Measurements from ENCODE around the gene KDELR3.

KDELR3 gene

DNA sequence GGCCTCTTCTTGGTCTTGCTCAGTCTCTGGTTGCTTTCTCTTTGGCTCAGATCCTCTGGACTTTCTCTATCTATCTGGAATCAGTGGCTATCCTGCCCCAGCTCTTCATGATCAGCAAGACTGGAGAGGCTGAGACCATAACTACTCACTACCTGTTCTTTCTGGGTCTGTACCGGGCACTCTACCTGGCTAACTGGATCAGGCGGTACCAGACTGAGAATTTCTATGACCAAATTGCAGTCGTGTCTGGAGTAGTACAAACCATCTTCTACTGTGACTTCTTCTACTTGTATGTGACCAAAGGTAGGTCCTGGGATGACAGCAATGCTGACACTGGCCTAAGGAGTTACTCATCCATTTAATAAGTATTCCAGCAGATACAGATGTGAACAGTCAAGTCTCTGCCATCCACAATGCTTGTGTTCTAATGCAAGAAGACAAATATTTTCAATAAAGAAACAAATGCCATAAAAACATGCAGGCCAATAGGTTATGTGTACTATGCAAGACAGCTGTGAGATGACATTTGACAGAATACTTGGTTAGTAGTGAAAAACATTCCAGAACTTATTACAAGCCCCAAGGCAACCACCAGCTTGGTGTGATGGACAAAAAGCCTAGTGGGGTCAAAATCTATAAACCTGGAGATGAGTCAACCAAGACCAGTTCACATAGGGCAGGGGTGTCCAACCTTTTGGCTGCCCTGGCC, 13.4 kb downstream of the KDELR3 start:
- in situ Hi-C loops (cut with MboI; ENCODE audit: low sequenced_read_pairs): no loop called here

DNA sequence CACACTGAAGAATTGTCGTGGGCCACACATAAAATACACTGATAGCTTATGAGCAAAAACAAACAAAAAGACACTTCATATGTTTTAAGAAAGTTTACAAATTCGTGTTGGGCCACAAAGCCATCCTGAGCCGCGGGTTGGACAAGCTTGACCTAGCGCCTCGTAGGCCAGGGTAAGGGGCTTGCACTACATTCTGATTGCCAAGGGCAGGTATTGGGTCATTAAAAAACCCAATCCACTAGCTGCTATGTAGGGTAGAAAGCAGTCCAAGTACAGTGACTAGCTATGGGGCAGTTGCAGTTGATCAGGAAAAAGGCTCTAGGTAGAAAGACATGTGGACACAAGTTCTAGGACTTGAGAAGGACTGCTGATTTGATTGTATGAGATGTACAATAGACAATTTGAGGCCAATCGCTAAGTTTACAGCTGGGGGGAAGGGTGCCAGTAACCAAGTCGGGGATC, 14.0 kb downstream of the KDELR3 start:
- in situ Hi-C loops (cut with MboI; ENCODE audit: low sequenced_read_pairs): no loop called here

DNA sequence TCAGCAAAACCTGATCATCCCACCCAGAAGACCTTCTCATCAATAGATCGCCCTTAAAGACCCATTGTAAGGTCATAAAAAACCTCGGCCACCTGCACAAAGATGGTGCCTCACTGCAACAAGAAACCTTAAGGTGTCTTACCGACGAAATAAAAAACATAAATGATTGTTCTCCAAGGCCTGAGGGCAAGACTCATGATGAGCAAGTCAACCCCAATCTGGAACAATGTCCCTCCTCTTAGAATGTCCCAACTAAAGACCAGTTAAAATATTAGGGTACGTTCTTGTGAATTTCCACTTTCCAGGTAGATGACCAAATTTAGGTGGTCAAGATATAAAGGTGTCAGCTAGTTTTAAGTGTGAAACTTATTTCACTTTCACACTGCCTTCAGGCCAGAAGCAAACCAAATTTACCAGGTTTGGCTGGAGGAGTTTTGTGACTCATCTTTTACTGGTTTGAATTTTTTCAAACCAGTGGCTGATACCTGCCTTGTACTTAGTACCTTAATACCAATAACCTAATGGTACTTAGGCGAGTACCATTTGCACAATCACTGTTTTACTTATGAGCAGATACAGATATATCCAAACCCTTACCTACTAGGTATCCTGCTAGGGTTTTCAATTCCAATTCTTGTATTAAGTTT, 14.9 kb downstream of the KDELR3 start:
- in situ Hi-C loops (cut with MboI; ENCODE audit: low sequenced_read_pairs): no loop called here

DNA sequence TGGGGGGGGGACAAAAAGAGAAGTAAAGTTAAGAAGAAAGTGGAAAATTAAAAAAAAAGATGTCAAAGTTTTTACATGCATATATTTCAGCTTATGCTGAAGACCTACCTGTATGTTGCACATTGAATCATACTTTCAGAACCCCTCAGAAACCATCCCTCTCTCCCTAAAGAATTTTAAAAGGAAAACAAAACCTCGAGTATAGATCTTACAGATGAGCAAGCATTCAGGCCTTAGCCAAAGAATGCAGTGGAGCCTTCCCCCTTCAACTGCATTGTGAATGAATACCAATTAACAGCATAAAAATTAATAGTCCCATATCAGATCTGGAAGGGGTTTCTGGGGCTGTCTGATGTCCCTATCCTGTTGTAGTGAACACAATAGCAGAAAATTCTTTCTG, 16.3 kb downstream of the KDELR3 start:
- in situ Hi-C loops (cut with MboI; ENCODE audit: low sequenced_read_pairs): no loop called here

GRCh38 chr22:38485783-38486182, 17.9 kb downstream of the KDELR3 start:
- in situ Hi-C loops (cut with MboI; ENCODE audit: low sequenced_read_pairs): no loop called here

DNA sequence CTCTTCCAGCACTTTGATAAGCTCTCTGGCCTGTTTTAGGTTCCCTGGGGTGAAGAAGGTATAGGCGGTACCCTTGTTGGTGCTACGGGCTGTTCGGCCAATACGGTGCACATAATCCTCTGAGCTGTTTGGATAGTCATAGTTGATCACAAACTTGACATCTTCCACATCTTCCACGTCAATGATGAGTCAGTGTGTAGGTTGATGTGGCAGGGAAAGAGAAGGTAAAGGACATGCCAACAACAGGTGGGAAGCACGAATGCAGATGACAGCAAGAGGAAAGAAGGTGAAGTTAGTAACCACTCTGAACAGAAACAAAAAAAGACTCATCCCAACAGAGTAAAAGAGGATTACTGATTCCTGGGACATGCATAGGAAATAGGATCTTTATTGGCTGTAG, 20.1 kb downstream of the KDELR3 start:
- in situ Hi-C loops (cut with MboI; ENCODE audit: low sequenced_read_pairs): no loop called here

DNA sequence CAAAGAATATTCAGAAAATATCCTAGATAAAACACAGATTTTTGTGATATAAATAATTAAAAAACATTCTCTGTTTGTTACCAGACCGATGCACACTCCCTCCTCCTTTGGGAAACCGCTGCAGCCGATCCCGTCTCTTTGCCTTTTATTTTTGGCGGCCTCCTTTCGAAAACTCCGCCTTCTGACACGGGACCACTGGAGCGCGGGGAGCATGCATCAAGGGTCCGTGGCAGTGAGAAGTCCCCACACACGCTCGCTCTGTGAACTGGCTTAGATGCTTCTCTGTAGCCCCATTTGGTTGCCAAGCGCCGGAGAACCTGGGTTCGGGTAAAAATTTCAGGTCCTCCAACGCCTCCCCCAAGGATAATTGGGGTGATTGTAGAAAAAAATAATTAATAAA, 21.2 kb downstream of the KDELR3 start:
- in situ Hi-C loops (cut with MboI; ENCODE audit: low sequenced_read_pairs): no loop called here

DNA sequence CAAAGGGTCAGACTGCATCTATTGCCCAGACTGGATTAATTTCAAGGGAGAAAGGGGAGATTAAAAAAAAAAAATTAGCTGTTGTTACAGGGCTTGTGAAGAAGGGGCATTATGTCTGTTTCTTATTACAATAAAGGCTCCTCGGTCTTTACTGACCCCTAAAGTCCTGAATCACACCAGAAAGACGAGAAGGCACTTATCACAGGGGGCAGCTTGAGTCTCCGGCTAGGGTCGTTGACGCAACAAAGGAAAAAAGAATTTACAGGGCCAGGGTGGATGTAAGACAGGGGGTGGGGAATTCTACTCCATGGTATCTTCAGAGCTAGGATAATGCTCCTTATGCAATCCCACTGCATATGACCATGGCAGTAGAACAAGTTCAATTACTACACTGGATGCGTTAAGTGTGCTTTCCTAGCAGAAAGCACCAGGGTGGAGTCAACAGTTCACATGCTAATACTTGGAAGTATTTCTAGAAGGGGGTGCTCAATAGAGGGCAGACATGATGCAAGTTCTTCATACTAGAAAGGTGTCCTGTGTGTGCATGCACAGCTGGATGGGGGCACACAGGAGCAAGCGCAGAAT, 21.8 kb downstream of the KDELR3 start:
- in situ Hi-C loops (cut with MboI; ENCODE audit: low sequenced_read_pairs): no loop called here

DNA sequence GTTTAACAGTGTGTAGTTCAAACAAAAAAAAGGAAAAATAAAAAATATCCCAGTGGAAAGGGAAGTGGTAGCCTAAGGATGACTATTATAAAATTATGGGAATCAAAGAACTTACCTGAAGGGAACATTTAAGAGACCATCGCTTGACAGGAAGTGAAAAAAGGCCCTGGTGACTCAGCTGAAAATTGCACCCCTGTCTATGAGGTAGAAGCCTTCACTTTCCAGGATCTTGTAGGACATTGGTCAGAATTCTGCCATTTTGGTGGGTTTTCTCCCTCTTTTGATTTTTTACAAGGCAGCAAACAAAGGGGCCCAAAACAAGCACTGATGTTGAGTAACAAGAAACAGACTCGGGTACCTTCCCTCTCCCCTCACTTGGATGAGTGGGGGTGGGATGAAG, 22.6 kb downstream of the KDELR3 start:
- in situ Hi-C loops (cut with MboI; ENCODE audit: low sequenced_read_pairs): no loop called here

GRCh38 chr22:38490915-38491314, 23.0 kb downstream of the KDELR3 start:
- in situ Hi-C loops (cut with MboI; ENCODE audit: low sequenced_read_pairs): no loop called here

- in situ Hi-C loops (cut with MboI; ENCODE audit: low sequenced_read_pairs): no loop called here
Measured at GRCh38 chr22:38491707-38492348, 23.9 kb downstream of the KDELR3 start.

- in situ Hi-C loops (cut with MboI; ENCODE audit: low sequenced_read_pairs): no loop called here
Measured at GRCh38 chr22:38494498-38494897, 26.6 kb downstream of the KDELR3 start.

DNA sequence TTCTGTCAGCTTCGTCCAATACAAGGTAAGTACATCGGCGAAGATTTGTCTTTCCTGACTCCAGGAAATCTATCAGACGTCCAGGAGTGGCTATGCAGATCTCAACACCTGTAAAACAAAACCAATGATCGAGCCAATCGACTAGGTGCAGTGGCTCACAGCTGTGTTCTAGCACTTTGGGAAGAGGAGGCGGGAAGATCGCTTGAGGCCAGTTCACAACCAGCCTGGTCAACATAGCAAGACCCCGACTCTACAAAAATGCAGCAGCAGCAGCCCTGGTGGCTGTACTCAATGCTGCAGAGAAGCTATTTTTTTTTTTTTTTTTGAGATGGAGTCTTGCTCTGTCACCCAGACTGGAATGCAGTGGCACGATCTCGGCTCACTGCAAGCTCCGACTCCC, 27.0 kb downstream of the KDELR3 start:
- in situ Hi-C loops (cut with MboI; ENCODE audit: low sequenced_read_pairs): no loop called here

GRCh38 chr22:38497869-38498268, 30.0 kb downstream of the KDELR3 start:
- in situ Hi-C loops (cut with MboI; ENCODE audit: low sequenced_read_pairs): no loop called here

GRCh38 chr22:38501797-38502672, 34.1 kb downstream of the KDELR3 start:
- in situ Hi-C loops (cut with MboI; ENCODE audit: low sequenced_read_pairs): no loop called here

- in situ Hi-C loops (cut with MboI; ENCODE audit: low sequenced_read_pairs): no loop called here
Measured at GRCh38 chr22:38503021-38503420, 35.1 kb downstream of the KDELR3 start.

GRCh38 chr22:38504731-38505540, 37.0 kb downstream of the KDELR3 start:
- in situ Hi-C loops (cut with MboI; ENCODE audit: low sequenced_read_pairs): no loop called here

DNA sequence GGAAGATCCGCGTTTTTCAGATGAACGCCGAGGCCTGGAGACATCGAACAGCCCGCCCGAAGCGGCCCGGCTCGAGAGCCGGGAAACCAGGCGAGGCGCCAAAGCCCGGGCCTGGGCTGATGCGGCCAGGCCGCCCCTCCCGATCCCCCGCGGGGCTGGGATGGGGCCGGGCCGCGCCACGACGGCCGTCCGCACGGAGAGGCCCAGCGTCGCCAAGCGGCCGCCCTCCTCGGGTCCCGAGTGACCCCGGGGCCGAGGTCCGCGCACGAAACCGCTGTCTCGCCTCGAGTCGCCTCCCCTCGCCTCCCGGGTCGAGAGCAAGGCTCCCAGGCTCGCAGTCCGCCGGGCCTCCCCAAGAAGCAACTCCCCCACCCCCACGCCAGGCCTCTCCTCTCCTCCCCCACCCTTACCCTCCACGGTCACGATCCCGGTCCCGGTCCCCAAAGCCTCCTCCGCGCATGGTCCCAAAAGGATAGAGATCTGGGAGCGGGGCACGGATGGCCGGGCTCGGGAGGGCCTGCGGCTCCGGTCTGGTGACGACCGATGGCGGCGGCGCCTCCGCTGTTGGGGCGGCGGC, 37.7 kb downstream of the KDELR3 start:
- in situ Hi-C loops (cut with MboI; ENCODE audit: low sequenced_read_pairs): no loop called here

DNA sequence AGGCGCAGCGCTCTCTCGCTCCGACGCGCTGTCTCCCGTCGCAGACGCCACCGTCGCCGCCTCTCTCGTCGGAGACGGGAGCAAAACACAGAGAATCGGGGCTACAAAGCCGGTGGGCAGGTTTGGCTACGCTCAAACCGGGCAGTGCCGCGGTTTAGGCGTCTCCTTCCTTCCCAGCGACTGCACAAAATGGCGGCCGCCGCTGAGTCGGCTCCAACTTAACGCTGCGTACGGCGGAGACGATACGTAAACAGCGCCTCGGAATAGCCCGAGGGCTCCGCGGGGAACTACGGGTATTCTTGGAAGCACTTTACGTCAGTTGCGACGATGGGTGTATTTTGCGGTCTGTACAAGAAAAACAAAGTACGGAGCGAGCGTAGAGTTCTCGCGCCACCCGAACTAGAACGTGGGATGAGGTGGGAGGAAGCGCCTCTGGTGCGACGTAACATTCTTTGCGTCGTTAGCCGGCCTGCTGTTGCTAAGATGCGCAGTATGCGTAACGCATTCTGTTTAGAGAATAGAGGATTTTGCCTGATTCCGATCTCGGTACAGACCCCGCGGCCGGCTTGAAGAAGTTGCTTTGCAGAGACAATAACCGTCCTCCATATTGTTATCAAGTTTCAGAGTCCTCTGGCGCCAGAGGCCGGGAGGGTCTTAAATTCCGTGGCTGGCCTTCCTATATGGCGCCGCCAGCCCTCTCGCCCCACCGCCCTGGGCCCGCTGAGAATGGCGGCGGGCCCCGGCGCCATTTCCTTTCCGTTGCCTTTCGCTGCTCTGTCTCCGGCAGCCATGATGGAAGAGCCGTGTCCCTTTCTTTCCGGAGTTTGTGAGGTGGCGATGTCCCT, 38.4 kb downstream of the KDELR3 start, which contains the start of gene DDX17:
TSS of gene DDX17 (minus strand) at position 194 of the 845 bp plus-strand sequence.
- in situ Hi-C loops (cut with MboI; ENCODE audit: low sequenced_read_pairs): no loop called here
